ENCODE measurements around the gene HCRTR1.

Gene HCRTR1

GRCh38 chr1:31598980-31599379, 18.5 kb upstream of the HCRTR1 start:
- no peak for DNase-seq (ENCODE audit: low read depth in 2 of 2)

- DNase-seq (ENCODE audit: low read depth in 2 of 2): no peak
These were observed 16.8 kb upstream of the HCRTR1 start for GRCh38 chr1:31600641-31601040.

- no peak for DNase-seq (ENCODE audit: low read depth in 2 of 2)
These were observed 15.4 kb upstream of the HCRTR1 start for GRCh38 chr1:31602081-31602480.

GRCh38 chr1:31605908-31606427, 11.5 kb upstream of the HCRTR1 start:
- peak in 1 of 2 donors; percentile 17 for DNase-seq (ENCODE audit: low read depth in 2 of 2)

- no peak for DNase-seq (ENCODE audit: low read depth in 2 of 2)
These were observed 10.1 kb upstream of the HCRTR1 start for GRCh38 chr1:31607360-31607759.

GRCh38 chr1:31609514-31610118, 7.9 kb upstream of the HCRTR1 start:
- no peak for DNase-seq (ENCODE audit: low read depth in 2 of 2)

- DNase-seq (ENCODE audit: low read depth in 2 of 2): no peak
These were observed 3.0 kb upstream of the HCRTR1 start for GRCh38 chr1:31614414-31615005.

- DNase-seq (ENCODE audit: low read depth in 2 of 2): no peak
These were observed 2.1 kb upstream of the HCRTR1 start for GRCh38 chr1:31615414-31615813.

- DNase-seq (ENCODE audit: low read depth in 2 of 2): no peak
These were observed 1.6 kb upstream of the HCRTR1 start for GRCh38 chr1:31615939-31616338.

GRCh38 chr1:31617916-31618746, 642 bp downstream of the HCRTR1 start:
- peak; percentile 32 to 37 for DNase-seq (ENCODE audit: low read depth in 2 of 2)

- DNase-seq (ENCODE audit: low read depth in 2 of 2): no peak
These were observed 1.7 kb downstream of the HCRTR1 start for GRCh38 chr1:31618916-31619846.

- no peak for DNase-seq (ENCODE audit: low read depth in 2 of 2)
These were observed 3.4 kb downstream of the HCRTR1 start for GRCh38 chr1:31620631-31621497.

GRCh38 chr1:31621498-31621820, 4.0 kb downstream of the HCRTR1 start:
- DNase-seq (ENCODE audit: low read depth in 2 of 2): no peak

GRCh38 chr1:31621847-31622730, 4.6 kb downstream of the HCRTR1 start:
- DNase-seq (ENCODE audit: low read depth in 2 of 2): no peak

GRCh38 chr1:31623365-31623764, 5.9 kb downstream of the HCRTR1 start:
- DNase-seq (ENCODE audit: low read depth in 2 of 2): no peak

- DNase-seq (ENCODE audit: low read depth in 2 of 2): no peak
These were observed 6.8 kb downstream of the HCRTR1 start for GRCh38 chr1:31624309-31624708.

GRCh38 chr1:31624731-31625514, 7.4 kb downstream of the HCRTR1 start:
- DNase-seq (ENCODE audit: low read depth in 2 of 2): no peak

- DNase-seq (ENCODE audit: low read depth in 2 of 2): no peak
These were observed 8.2 kb downstream of the HCRTR1 start for GRCh38 chr1:31625561-31626222.
